C4-2B (cell line): ENCODE measurements around the gene ZNF14.

ENCODE experiments used
- ZFX ChIP-seq: fragments of 450-650 bp; IDR thresholded peaks from 2 replicates; pipeline ENCODE4 v1.6.1; 2017
- TF ChIP-seq, protein P1 (sequence below): fragments of 450-650 bp; conservative IDR thresholded peaks from 2 replicates; pipeline ENCODE4 v1.5.1; 2017; ENCODE audit warnings: mild to moderate bottlenecking

GRCh38 chr19:19750842-19751790 lies 18.2 kb upstream of the ZNF14 start:
- TF ChIP-seq, protein P1, sequence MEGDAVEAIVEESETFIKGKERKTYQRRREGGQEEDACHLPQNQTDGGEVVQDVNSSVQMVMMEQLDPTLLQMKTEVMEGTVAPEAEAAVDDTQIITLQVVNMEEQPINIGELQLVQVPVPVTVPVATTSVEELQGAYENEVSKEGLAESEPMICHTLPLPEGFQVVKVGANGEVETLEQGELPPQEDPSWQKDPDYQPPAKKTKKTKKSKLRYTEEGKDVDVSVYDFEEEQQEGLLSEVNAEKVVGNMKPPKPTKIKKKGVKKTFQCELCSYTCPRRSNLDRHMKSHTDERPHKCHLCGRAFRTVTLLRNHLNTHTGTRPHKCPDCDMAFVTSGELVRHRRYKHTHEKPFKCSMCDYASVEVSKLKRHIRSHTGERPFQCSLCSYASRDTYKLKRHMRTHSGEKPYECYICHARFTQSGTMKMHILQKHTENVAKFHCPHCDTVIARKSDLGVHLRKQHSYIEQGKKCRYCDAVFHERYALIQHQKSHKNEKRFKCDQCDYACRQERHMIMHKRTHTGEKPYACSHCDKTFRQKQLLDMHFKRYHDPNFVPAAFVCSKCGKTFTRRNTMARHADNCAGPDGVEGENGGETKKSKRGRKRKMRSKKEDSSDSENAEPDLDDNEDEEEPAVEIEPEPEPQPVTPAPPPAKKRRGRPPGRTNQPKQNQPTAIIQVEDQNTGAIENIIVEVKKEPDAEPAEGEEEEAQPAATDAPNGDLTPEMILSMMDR = no peak
- TF ChIP-seq ZFX = no peak
